ENCODE data around the gene GNA12.
"Not testable (repeated sequence)": the region's sequence is repeated elsewhere in the genome, so short reads cannot be mapped to it uniquely, and the experiment has no call there.

- not testable (repeated sequence) for TF ChIP-seq CTCF (IDR thresholded peaks at IDR 0.05; ENCODE audit: borderline replicate concordance, extremely low read depth, low read length, poor library complexity, severe bottlenecking); EZH2 (IDR thresholded peaks at IDR 0.05; ENCODE audit: borderline replicate concordance, low read depth, low read length, severe bottlenecking)
These were observed 150.0 kb downstream of the GNA12 start for GRCh38 chr7:2694122-2694436.

Measured in DND-41 (cell line).